K562 treated with DMSO at 1 percent for 4 hours (cell line): ENCODE data around the gene GPR179. TPM values are rescaled to one million over a fixed set of nuclear protein-coding genes. Genes with fewer than 3 reads are reported as not detected.

Source experiments
- total RNA-seq: library from RNA; unstranded; fragments of 300-600 nt; gene quantifications from 2 replicates; pipeline ENCODE4 v1.2.3, GENCODE V29; 2022; ENCODE audit not compliant: insufficient read depth

GPR179 gene, protein sequence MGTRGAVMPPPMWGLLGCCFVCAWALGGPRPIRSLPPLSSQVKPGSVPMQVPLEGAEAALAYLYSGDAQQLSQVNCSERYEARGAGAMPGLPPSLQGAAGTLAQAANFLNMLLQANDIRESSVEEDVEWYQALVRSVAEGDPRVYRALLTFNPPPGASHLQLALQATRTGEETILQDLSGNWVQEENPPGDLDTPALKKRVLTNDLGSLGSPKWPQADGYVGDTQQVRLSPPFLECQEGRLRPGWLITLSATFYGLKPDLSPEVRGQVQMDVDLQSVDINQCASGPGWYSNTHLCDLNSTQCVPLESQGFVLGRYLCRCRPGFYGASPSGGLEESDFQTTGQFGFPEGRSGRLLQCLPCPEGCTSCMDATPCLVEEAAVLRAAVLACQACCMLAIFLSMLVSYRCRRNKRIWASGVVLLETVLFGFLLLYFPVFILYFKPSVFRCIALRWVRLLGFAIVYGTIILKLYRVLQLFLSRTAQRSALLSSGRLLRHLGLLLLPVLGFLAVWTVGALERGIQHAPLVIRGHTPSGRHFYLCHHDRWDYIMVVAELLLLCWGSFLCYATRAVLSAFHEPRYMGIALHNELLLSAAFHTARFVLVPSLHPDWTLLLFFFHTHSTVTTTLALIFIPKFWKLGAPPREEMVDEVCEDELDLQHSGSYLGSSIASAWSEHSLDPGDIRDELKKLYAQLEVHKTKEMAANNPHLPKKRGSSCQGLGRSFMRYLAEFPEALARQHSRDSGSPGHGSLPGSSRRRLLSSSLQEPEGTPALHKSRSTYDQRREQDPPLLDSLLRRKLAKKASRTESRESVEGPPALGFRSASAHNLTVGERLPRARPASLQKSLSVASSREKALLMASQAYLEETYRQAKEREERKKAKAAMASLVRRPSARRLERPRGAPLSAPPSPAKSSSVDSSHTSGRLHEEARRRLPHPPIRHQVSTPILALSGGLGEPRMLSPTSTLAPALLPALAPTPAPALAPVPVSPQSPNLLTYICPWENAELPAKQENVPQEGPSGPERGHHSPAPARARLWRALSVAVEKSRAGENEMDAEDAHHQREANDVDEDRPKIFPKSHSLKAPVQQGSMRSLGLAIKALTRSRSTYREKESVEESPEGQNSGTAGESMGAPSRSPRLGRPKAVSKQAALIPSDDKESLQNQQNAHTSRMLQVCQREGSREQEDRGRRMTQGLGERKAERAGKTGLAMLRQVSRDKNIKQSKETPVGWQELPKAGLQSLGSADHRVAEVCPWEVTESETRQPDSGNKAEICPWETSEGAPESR (N-terminal part only)
- total RNA-seq = not detected in 2 replicates

DNA sequence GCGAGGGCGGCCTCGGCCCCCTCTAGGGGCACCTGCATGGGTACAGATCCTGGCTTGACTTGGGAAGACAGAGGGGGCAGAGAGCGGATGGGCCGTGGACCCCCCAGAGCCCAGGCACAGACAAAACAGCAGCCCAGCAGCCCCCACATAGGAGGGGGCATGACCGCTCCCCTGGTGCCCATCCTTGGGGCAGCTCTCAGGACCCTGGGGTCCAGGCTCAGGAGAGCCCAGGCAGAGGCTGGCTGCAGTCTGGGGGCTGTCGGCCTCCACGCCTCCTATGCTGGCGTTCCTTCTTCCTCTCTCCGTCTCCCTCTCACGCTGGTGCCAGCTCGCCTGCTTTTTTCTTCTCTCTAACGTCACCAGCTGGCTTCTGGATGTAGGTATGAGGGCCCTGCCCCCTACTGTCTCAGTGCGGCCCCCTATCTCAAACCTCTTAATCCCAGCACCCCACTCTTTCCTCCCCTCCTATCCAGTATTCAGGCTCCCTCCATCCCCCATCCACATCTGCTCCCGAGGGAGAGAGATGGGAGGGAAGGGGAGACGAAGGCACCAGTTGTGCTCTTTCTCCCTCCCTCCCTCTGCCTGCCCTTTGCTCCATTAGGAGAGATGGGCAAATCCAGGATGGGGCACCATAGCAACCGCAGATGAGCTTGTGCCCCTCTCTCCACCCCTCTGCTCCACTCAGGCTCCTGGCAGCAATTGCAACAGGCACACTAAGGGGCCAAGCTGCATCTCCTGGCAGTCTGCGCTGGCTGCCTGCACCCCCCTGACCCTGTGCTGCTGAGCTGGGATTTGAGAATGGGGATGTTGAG lies at the start of gene GPR179:
TSS of gene GPR179 (minus strand) at position 349 of the 812 bp plus-strand sequence. CDS start at position 182, 167 bp downstream.

DNA sequence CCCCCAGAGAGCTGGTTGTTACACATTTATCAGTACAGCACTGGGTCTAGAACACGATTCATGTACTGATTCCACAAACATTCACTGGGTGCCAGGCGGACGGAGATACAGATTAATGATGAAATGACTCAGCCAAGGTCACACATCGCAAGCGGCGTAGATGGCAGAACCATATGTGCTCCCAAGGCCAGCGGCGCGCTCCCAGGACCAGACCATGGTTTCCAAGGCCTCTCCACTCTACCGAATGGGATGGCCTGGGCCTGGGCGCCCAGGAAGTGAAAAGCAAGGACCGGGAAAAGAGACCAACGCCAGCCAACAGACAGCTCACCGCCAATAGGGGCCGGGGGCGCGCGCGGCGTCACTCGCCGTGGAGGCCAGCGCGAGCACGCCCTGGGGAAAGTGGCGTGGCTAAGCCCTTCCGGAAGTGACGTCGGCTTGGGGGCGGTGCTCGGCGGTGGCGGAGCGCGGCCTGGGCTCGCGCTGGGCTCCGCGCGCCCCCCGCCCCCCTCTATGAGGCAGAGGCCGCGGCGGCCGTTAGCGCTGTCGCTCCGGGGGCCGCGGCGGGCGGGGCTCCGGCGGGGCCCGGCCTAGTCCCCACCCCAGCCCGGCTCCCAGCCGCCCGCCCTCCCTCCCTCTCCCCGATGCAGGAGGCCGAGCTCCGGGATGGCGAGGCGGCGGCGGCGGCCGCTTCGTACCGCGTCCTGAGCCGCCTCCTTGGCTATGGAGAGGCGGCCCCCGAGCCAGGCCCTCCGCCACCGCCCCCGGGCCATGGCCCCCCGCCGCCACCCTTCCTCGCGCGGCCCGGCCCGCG lies 7.9 kb upstream of the GPR179 start, which contains the start of gene SOCS7:
TSS of gene SOCS7 (plus strand) at position 433 of the 811 bp plus-strand sequence. CDS start at position 642, 209 bp downstream.

DNA sequence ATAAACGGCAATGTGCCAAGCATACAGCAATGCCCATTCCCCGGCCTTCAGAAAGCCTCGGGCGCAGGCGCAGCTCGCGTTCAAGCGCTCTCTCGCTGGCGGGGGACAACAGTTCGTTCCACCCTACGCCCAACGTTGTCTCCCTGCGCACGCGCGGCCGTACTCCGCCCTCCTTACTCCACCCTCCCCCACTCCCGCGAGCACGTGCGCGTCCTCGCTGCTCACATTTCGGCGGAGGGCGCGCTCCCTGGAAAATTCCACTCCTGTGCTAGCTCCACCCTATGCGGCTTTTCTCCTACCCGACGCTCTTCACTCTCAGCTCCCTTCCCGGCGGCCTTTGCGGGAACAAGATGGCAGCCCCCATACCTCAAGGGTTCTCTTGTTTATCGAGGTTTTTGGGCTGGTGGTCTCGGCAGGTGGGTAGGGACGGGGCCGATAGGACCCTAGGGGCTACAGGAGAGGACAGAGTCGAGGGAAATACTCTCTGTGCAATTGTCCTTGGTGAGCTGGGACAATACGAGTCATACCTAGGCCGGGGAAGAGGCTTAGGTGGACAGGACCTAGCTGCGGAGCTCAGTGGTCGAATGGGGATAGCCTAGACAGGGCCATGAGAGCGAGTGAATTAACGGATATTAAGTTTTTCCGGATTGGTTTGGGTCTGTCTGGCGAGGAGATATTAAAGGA lies 46.8 kb downstream of the GPR179 start, which contains the start of gene MRPL45:
TSS of gene MRPL45 (plus strand) at position 335 of the 684 bp plus-strand sequence. CDS start at position 351, 16 bp downstream.

Other genes starting within 250 kb of the GPR179 start
- not detected in 2 replicates for gene TBC1D3E, start 216.0 kb downstream of the GPR179 start, total RNA-seq
- gene TBC1D3, start 151.4 kb downstream of the GPR179 start, total RNA-seq = 1.2 and 2.8 TPM in 2 replicates
- 56.9 and 60.3 TPM in 2 replicates for gene MRPL45, start 46.8 kb downstream of the GPR179 start, total RNA-seq
- 22.5 and 29.0 TPM in 2 replicates for gene SOCS7, start 7.9 kb upstream of the GPR179 start, total RNA-seq
- gene ARHGAP23, start 84.5 kb upstream of the GPR179 start, total RNA-seq = not detected in 2 replicates